Vagina (tissue), 2 donors: ENCODE measurements around the gene ZNF785.

Source experiments
- CTCF ChIP-seq, 3 experiments: fragments of 450-650 bp in 2 of 3; fragments of 200-600 bp in 1 of 3; sonication (generic) in 1 of 3; IDR thresholded peaks; one replicate each; pipeline ENCODE4 v1.5.1; 2017 to 2019; ENCODE audit warnings: antibody characterized with exemption in 3 of 3, mild to moderate bottlenecking in 2 of 3, moderate library complexity in 2 of 3
- POLR2AphosphoS5 ChIP-seq, 2 donors: sonication (generic); formaldehyde crosslinking; IDR thresholded peaks; one replicate each; pipeline ENCODE4 v1.9.0; 2017; ENCODE audit warnings: antibody characterized with exemption in 2 of 2, mild to moderate bottlenecking in 2 of 2, low read depth in 1 of 2; ENCODE audit not compliant: insufficient read depth in 1 of 2

DNA sequence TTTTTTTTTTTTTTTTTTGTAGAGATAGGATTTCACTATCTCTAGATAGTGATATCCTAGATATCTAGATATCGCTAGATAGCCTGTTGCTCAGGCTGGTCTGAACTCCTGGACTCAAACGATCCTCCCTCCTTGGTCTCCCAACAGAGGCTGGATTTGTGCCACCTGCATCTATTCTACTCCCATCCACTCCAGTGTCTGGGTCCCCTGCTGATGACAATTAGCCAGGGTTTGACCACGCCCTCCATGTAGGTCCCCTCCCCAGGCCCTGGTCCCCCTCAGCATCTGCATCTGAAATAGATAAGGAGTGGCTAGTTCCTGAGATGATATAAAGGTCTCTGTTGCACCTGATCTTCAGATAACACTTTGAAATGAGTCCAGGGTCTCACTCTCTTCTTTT lies 16.2 kb downstream of the ZNF785 start:
- no peak for TF ChIP-seq POLR2AphosphoS5 (IDR thresholded peaks at IDR 0.05; ENCODE audit: insufficient read depth in 1 of 2, low read depth in 1 of 2)
- TF ChIP-seq CTCF (IDR thresholded peaks at IDR 0.05) = no peak
